ENCODE measurements around the gene ARF1. TPM values are rescaled to one million over a fixed set of nuclear protein-coding genes. Genes with fewer than 3 reads are reported as not detected.

ARF1 gene
- total RNA-seq, 1 donor from 2014 or later = 393 TPM

- DNase-seq (ENCODE audit: low spot score) = no peak
- Mint-ChIP-seq H3K27me3 (ENCODE audit: unreplicated experiment) (peaks cover 23% of the 10 kb centered on the region), H3K36me3 (ENCODE audit: low read depth, unreplicated experiment) (peaks cover 19% of the 10 kb centered on the region), H3K9me3 (ENCODE audit: unreplicated experiment) (no peaks in the 10 kb centered on the region), H3K27ac (ENCODE audit: unreplicated experiment) (peak overlapping the region; percentile 98), H3K4me1 (ENCODE audit: unreplicated experiment) (peaks cover 65% of the 10 kb centered on the region), H3K4me3 (ENCODE audit: unreplicated experiment) (peak overlapping the region; percentile 98)
- TF ChIP-seq, protein P1, sequence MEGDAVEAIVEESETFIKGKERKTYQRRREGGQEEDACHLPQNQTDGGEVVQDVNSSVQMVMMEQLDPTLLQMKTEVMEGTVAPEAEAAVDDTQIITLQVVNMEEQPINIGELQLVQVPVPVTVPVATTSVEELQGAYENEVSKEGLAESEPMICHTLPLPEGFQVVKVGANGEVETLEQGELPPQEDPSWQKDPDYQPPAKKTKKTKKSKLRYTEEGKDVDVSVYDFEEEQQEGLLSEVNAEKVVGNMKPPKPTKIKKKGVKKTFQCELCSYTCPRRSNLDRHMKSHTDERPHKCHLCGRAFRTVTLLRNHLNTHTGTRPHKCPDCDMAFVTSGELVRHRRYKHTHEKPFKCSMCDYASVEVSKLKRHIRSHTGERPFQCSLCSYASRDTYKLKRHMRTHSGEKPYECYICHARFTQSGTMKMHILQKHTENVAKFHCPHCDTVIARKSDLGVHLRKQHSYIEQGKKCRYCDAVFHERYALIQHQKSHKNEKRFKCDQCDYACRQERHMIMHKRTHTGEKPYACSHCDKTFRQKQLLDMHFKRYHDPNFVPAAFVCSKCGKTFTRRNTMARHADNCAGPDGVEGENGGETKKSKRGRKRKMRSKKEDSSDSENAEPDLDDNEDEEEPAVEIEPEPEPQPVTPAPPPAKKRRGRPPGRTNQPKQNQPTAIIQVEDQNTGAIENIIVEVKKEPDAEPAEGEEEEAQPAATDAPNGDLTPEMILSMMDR (IDR thresholded peaks at IDR 0.05; ENCODE audit: unreplicated experiment) = no peak
Observed at GRCh38 chr1:228084797-228085196, 2.3 kb downstream of the ARF1 start.

- Mint-ChIP-seq H3K27me3 (ENCODE audit: unreplicated experiment) (peaks cover 25% of the 10 kb centered on the region), H3K4me3 (ENCODE audit: unreplicated experiment) (peak overlapping the region; percentile 98), H3K4me1 (ENCODE audit: unreplicated experiment) (peaks cover 68% of the 10 kb centered on the region), H3K9me3 (ENCODE audit: unreplicated experiment) (no peaks in the 10 kb centered on the region), H3K27ac (ENCODE audit: unreplicated experiment) (peak overlapping the region; percentile 98), H3K36me3 (ENCODE audit: low read depth, unreplicated experiment) (peaks cover 19% of the 10 kb centered on the region)
- TF ChIP-seq, protein P1 (IDR thresholded peaks at IDR 0.05; ENCODE audit: unreplicated experiment) = no peak
- no peak for DNase-seq (ENCODE audit: low spot score)
Observed at GRCh38 chr1:228085287-228085951, 2.9 kb downstream of the ARF1 start.

DNA sequence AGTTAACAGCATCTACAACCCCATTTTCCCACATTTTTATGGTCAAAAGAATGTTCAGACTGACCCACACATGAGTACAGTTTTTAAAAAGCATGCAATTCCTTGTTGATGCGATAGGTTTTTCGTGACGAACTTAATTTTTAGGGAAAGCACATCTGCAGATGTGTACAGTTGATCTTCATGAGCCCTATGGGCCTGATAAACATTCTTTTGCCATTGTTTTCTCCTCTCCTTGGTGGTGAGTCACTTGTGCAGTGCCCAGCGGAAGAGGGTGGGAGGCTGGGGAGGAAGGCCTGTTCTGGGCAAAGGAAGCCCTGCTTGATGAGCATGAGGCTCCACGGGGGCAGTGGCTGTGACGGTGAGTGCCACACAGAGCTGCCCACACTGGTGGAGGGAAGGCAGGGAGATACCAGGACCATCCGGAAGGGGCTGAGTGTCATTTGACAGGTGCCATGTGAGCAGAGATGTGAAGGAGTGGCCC is 5.3 kb downstream of the ARF1 start:
- H3K9me3 Mint-ChIP-seq (ENCODE audit: unreplicated experiment) = no peaks in the 10 kb centered on the region
- H3K27ac Mint-ChIP-seq (ENCODE audit: unreplicated experiment) = peak overlapping the region; percentile 61
- H3K4me1 Mint-ChIP-seq (ENCODE audit: unreplicated experiment) = peaks cover 83% of the 10 kb centered on the region
- TF ChIP-seq, protein P1 (IDR thresholded peaks at IDR 0.05; ENCODE audit: unreplicated experiment) = no peak
- no peak for DNase-seq (ENCODE audit: low spot score)
- H3K4me3 Mint-ChIP-seq (ENCODE audit: unreplicated experiment) = peak overlapping the region; percentile 71
- H3K36me3 Mint-ChIP-seq (ENCODE audit: low read depth, unreplicated experiment) = peaks cover 19% of the 10 kb centered on the region
- peaks cover 24% of the 10 kb centered on the region for H3K27me3 Mint-ChIP-seq (ENCODE audit: unreplicated experiment)

GRCh38 chr1:228088586-228089498 is 6.3 kb downstream of the ARF1 start:
- H3K27me3 Mint-ChIP-seq (ENCODE audit: unreplicated experiment) = peaks cover 17% of the 10 kb centered on the region
- H3K36me3 Mint-ChIP-seq (ENCODE audit: low read depth, unreplicated experiment) = peaks cover 13% of the 10 kb centered on the region
- peak overlapping the region; percentile 74 for H3K4me3 Mint-ChIP-seq (ENCODE audit: unreplicated experiment)
- peaks cover 76% of the 10 kb centered on the region for H3K4me1 Mint-ChIP-seq (ENCODE audit: unreplicated experiment)
- no peaks in the 10 kb centered on the region for H3K9me3 Mint-ChIP-seq (ENCODE audit: unreplicated experiment)
- DNase-seq (ENCODE audit: low spot score) = no peak
- peak overlapping the region; percentile 63 for H3K27ac Mint-ChIP-seq (ENCODE audit: unreplicated experiment)
- TF ChIP-seq, protein P1 (IDR thresholded peaks at IDR 0.05; ENCODE audit: unreplicated experiment) = no peak

All from endothelial cell (in vitro differentiated cells).